Breast epithelium (tissue), 3 donors: Measurements from ENCODE around the gene MERTK.

ENCODE experiments used
- POLR2A ChIP-seq: fragments of 450-650 bp; IDR thresholded peaks from one replicate; pipeline ENCODE4 v1.6.1; 2016; ENCODE audit warnings: antibody characterized with exemption, mild to moderate bottlenecking, moderate library complexity
- POLR2AphosphoS5 ChIP-seq, 3 donors: sonication (generic); formaldehyde crosslinking; IDR thresholded peaks; one replicate each; pipeline ENCODE4 v1.6.1; 2017; ENCODE audit warnings: antibody characterized with exemption in 3 of 3
- TF ChIP-seq, protein P1 (sequence below), 3 donors: fragments of 450-650 bp; IDR thresholded peaks; one replicate each; pipeline ENCODE4 v1.5.1; 2016 to 2017; ENCODE audit warnings: antibody characterized with exemption in 3 of 3, mild to moderate bottlenecking in 3 of 3, moderate library complexity in 3 of 3

GRCh38 chr2:111927723-111928122 lies 29.3 kb downstream of the MERTK start:
- TF ChIP-seq, protein P1, sequence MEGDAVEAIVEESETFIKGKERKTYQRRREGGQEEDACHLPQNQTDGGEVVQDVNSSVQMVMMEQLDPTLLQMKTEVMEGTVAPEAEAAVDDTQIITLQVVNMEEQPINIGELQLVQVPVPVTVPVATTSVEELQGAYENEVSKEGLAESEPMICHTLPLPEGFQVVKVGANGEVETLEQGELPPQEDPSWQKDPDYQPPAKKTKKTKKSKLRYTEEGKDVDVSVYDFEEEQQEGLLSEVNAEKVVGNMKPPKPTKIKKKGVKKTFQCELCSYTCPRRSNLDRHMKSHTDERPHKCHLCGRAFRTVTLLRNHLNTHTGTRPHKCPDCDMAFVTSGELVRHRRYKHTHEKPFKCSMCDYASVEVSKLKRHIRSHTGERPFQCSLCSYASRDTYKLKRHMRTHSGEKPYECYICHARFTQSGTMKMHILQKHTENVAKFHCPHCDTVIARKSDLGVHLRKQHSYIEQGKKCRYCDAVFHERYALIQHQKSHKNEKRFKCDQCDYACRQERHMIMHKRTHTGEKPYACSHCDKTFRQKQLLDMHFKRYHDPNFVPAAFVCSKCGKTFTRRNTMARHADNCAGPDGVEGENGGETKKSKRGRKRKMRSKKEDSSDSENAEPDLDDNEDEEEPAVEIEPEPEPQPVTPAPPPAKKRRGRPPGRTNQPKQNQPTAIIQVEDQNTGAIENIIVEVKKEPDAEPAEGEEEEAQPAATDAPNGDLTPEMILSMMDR (IDR thresholded peaks at IDR 0.05) = no peak
- TF ChIP-seq POLR2A = no peak
- TF ChIP-seq POLR2AphosphoS5 (IDR thresholded peaks at IDR 0.05) = no peak
